Measurements from ENCODE around the gene OR5K1.

OR5K1 gene

DNA sequence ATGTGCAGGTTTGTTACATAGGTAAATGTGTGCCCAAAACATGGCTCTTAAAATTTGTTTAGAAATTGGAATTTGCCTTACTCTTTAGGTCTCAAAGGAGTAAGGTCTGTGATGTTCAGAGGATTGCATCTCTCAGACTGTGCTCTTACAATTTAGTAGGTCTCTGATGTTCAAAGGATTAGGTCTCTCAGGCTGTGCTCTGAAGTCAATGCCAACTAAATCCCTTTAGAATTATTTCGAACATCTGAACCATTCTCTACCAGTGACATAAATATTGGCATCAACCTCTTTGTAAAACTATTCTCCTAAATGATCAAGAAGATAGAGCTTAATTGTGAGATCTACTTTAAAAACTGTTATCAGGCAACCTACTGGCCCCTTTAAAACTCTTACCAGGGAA, at the start of gene OR5K1:
Gene OR5K1, plus strand, starts transcription at position 301 of the 400 bp plus-strand sequence. CDS start 6,376 bp downstream, outside the sequence.
- ChIA-PET POLR2A (no interaction called here), CTCF (no interaction called here)
- no peak within 1 kb of the TSS for H3K4me3 ChIP-seq (ENCODE audit: low read depth, low read length)
- no peak for TF ChIP-seq CTCF (IDR thresholded peaks at IDR 0.05; ENCODE audit: insufficient read depth, low read length, missing control alignments)
- DNase-seq (ENCODE audit: low read depth, low spot score), result no peak

GRCh38 chr3:98432575-98432974, 30.4 kb upstream of the OR5K1 start:
- TF ChIP-seq CTCF (IDR thresholded peaks at IDR 0.05; ENCODE audit: insufficient read depth, low read length, missing control alignments), result no peak
- CTCF ChIA-PET, result no interaction called here

DNA sequence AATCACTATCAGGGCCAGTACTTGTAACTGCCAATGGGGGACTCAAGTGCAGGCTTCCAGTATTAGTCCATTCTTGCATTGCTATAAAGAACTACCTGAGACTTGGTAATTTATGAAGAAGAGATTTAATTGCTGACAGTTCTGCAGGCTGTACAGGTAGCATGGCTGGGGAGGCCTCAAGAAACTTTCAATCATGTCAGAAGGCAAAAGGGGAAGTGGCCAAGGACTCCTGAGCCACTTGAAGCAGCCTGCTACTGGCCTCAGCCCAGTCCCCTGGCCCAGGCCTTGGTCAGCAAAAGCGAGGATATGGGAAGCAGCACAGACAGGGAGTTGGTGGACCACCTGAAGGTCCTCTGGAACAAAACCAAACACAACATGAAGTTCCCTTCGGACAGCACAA, 29.2 kb upstream of the OR5K1 start:
- H3K4me3 ChIP-seq (ENCODE audit: low read depth, low read length), result no peak overlapping the region
- no peak for TF ChIP-seq CTCF (IDR thresholded peaks at IDR 0.05; ENCODE audit: insufficient read depth, low read length, missing control alignments)
- no peak for DNase-seq (ENCODE audit: low read depth, low spot score)
- POLR2A ChIA-PET, result no interaction called here
- CTCF ChIA-PET, result no interaction called here

More at GRCh38 chr3:98432575-98432974, 30.4 kb upstream of the OR5K1 start:
- no peak for DNase-seq (ENCODE audit: low read depth, low spot score)
- H3K4me3 ChIP-seq (ENCODE audit: low read depth, low read length), result no peak overlapping the region
- POLR2A ChIA-PET, result no interaction called here

- CTCF ChIA-PET, result no interaction called here
- no peak overlapping the region for H3K4me3 ChIP-seq (ENCODE audit: low read depth, low read length)
- POLR2A ChIA-PET, result no interaction called here
- TF ChIP-seq CTCF (IDR thresholded peaks at IDR 0.05; ENCODE audit: insufficient read depth, low read length, missing control alignments), result no peak
- no peak for DNase-seq (ENCODE audit: low read depth, low spot score)
Measured at GRCh38 chr3:98434412-98434811, 28.6 kb upstream of the OR5K1 start.

DNA sequence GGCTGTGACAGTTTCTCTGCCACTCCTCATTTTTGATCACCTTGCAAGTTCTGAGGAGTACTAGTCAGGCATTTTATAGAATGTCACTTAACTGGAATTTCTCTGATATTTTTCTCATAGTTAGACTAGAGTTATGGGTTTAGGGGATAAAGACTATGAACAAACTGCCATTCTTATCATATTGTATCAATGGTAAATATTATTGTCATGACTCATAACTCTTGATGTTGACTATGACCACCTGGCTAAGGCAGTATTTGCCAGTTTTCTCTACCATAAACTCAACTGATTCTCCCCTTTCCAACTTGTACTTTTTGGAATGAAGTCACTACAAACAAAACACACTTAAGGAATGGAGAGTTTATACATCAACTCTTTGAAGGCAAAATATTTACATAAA, 22.7 kb upstream of the OR5K1 start:
- POLR2A ChIA-PET, result no interaction called here
- no peak for DNase-seq (ENCODE audit: low read depth, low spot score)
- TF ChIP-seq CTCF (IDR thresholded peaks at IDR 0.05; ENCODE audit: insufficient read depth, low read length, missing control alignments), result no peak
- CTCF ChIA-PET, result no interaction called here
- no peak overlapping the region for H3K4me3 ChIP-seq (ENCODE audit: low read depth, low read length)

GRCh38 chr3:98445949-98446406, 17.0 kb upstream of the OR5K1 start:
- POLR2A ChIA-PET, result no interaction called here
- DNase-seq (ENCODE audit: low read depth, low spot score), result no peak
- CTCF ChIA-PET, result no interaction called here

More at GRCh38 chr3:98445949-98446406, 17.0 kb upstream of the OR5K1 start:
- no peak for TF ChIP-seq CTCF (IDR thresholded peaks at IDR 0.05; ENCODE audit: insufficient read depth, low read length, missing control alignments)
- H3K4me3 ChIP-seq (ENCODE audit: low read depth, low read length), result no peak overlapping the region

Measured in AG04449 (cell line).